HepG2 (cell line): Measurements from ENCODE around the gene SAC3D1. TPM values are rescaled to one million over a fixed set of nuclear protein-coding genes. Genes with fewer than 3 reads are reported as not detected.
A peak's percentile ranks its signal among the peaks of the same experiment; 100 is the strongest.

Experiments
- ATF3 ChIP-seq: sonication (generic); formaldehyde crosslinking; IDR thresholded peaks from 2 replicates; pipeline ENCODE4 v1.4.0; 2020; ENCODE audit warnings: missing genetic modification reagents
- ATF7 ChIP-seq, 2 experiments: fragments of 450-650 bp in 1 of 2; sonication (generic) in 1 of 2; formaldehyde crosslinking in 1 of 2; IDR thresholded peaks; 2 replicates each; pipeline versions ENCODE4 v1.4.0 to v1.6.1; 2016 to 2020; ENCODE audit warnings: antibody characterized with exemption in 1 of 2, mild to moderate bottlenecking in 1 of 2, missing genetic modification reagents in 1 of 2
- CREB1 ChIP-seq, 2 experiments: fragments of 450-650 bp in 1 of 2; IDR thresholded peaks; 2 replicates each; pipeline ENCODE4 v1.6.1; 2016 to 2017; ENCODE audit warnings: control low read depth in 1 of 2, mild to moderate bottlenecking in 1 of 2, missing compliant biosample characterization in 1 of 2, missing genetic modification characterization in 1 of 2
- FOXA1 ChIP-seq, 2 experiments: fragments of 450-650 bp in 1 of 2; sonication (generic) in 1 of 2; formaldehyde crosslinking in 1 of 2; IDR thresholded peaks; 2 replicates each; pipeline versions ENCODE4 v1.4.0 to v1.6.1; 2016 to 2020; ENCODE audit warnings: missing genetic modification reagents in 1 of 2
- GATAD2A ChIP-seq: IDR thresholded peaks from 2 replicates; pipeline ENCODE4 v1.6.1; 2016
- HBP1 ChIP-seq: IDR thresholded peaks from 2 replicates; pipeline ENCODE4 v1.6.1; 2016; ENCODE audit warnings: low read depth, control low read depth
- HINFP ChIP-seq: sonication (generic); formaldehyde crosslinking; IDR thresholded peaks from 2 replicates; pipeline ENCODE4 v1.4.0; 2020; ENCODE audit warnings: low read depth, mild to moderate bottlenecking, missing genetic modification reagents
- HIVEP1 ChIP-seq: sonication (generic); formaldehyde crosslinking; IDR thresholded peaks from 2 replicates; pipeline ENCODE4 v1.4.0; 2020; ENCODE audit warnings: mild to moderate bottlenecking, missing genetic modification reagents
- IKZF1 ChIP-seq: fragments of 450-650 bp; IDR thresholded peaks from 2 replicates; pipeline ENCODE4 v1.7.1; 2016
- MED1 ChIP-seq: sonication (generic); formaldehyde crosslinking; IDR thresholded peaks from 2 replicates; pipeline ENCODE4 v1.4.0; 2020; ENCODE audit warnings: missing genetic modification reagents
- MTERF4 ChIP-seq: sonication (generic); formaldehyde crosslinking; IDR thresholded peaks from 2 replicates; pipeline ENCODE4 v1.8.0; 2023; ENCODE audit warnings: mild to moderate bottlenecking, missing genetic modification reagents
- PPARG ChIP-seq: conservative IDR thresholded peaks from 2 replicates; pipeline ENCODE4 v1.6.1; 2016; ENCODE audit warnings: missing biosample characterization, missing genetic modification reagents
- SOX6 ChIP-seq, 2 experiments: fragments of 450-650 bp in 1 of 2; sonication (generic) in 1 of 2; formaldehyde crosslinking in 1 of 2; IDR thresholded peaks; 2 replicates each; pipeline versions ENCODE4 v1.4.0 to v1.6.1; 2017 to 2020; ENCODE audit warnings: antibody characterized with exemption in 1 of 2, mild to moderate bottlenecking in 1 of 2, missing genetic modification reagents in 1 of 2
- SRSF1 ChIP-seq: fragments of 200-400 bp; formaldehyde crosslinking; optimal IDR thresholded peaks from 2 replicates; pipeline ENCODE3; 2017; ENCODE audit warnings: mild to moderate bottlenecking, low read depth, low read length, moderate library complexity
- ZBTB7A ChIP-seq: sonication (generic); formaldehyde crosslinking; IDR thresholded peaks from 2 replicates; pipeline ENCODE4 v1.8.0; 2022; ENCODE audit warnings: mild to moderate bottlenecking, missing genetic modification reagents
- ZMYM2 ChIP-seq: sonication (generic); formaldehyde crosslinking; IDR thresholded peaks from 2 replicates; pipeline ENCODE4 v1.8.0; 2022; ENCODE audit warnings: mild to moderate bottlenecking, missing genetic modification reagents
- ZNF331 ChIP-seq: sonication (generic); formaldehyde crosslinking; IDR thresholded peaks from 2 replicates; pipeline ENCODE4 v1.4.0; 2020; ENCODE audit warnings: missing genetic modification reagents
- ZNF350 ChIP-seq: sonication (generic); formaldehyde crosslinking; IDR thresholded peaks from 2 replicates; pipeline ENCODE4 v1.4.0; 2020; ENCODE audit warnings: mild to moderate bottlenecking, low read depth, missing genetic modification reagents, borderline replicate concordance
- ZNF432 ChIP-seq: sonication (generic); formaldehyde crosslinking; IDR thresholded peaks from 2 replicates; pipeline ENCODE4 v1.5.0; 2020; ENCODE audit warnings: missing genetic modification reagents, mild to moderate bottlenecking, borderline replicate concordance
- ZNF614 ChIP-seq: IDR thresholded peaks from 2 replicates; pipeline ENCODE4 v1.6.1; 2018; ENCODE audit warnings: missing biosample characterization, missing genetic modification reagents, inconsistent platforms, borderline replicate concordance
- ZNF629 ChIP-seq: sonication (generic); formaldehyde crosslinking; conservative IDR thresholded peaks from 2 replicates; pipeline ENCODE4 v1.5.0; 2020; ENCODE audit warnings: missing genetic modification reagents
- ZNF709 ChIP-seq: sonication (generic); formaldehyde crosslinking; IDR thresholded peaks from 2 replicates; pipeline ENCODE4 v1.5.0; 2020; ENCODE audit warnings: mild to moderate bottlenecking, missing genetic modification reagents
- ZNF75D ChIP-seq: sonication (generic); formaldehyde crosslinking; IDR thresholded peaks from 2 replicates; pipeline ENCODE4 v1.8.1; 2023; ENCODE audit warnings: missing genetic modification reagents, mild to moderate bottlenecking, borderline replicate concordance
- ZNF768 ChIP-seq: sonication (generic); formaldehyde crosslinking; IDR thresholded peaks from 2 replicates; pipeline ENCODE4 v1.4.0; 2020; ENCODE audit warnings: missing genetic modification reagents
- ZNF792 ChIP-seq: IDR thresholded peaks from 2 replicates; pipeline ENCODE4 v1.6.1; 2016
- ZSCAN25 ChIP-seq: sonication (generic); formaldehyde crosslinking; IDR thresholded peaks from 2 replicates; pipeline ENCODE4 v1.8.0; 2022; ENCODE audit warnings: mild to moderate bottlenecking, missing genetic modification reagents
- polyA plus RNA-seq, 8 experiments: library from polyadenylated mRNA; depleted of rRNA in 3 of 8; stranded (reverse) in 7 of 8; unstranded in 1 of 8; fragments of >200 nt; fragmentation: Illumina TruSeq in 4 of 8; extraction: Trizol in 4 of 8; gene quantifications; 2 replicates each; pipeline versions ENCODE4 v1.2.1 to v1.2.3, GENCODE V29; 2011 to 2016; ENCODE audit warnings: low read depth in 4 of 8, missing spikeins in 1 of 8, mixed read lengths in 1 of 8; ENCODE audit not compliant: insufficient read depth in 1 of 8
- total RNA-seq, 5 experiments: library from RNA; depleted of rRNA; stranded (reverse); fragments of >200 nt; fragmentation: Illumina TruSeq; extraction: Trizol; gene quantifications; 2 replicates each; pipeline ENCODE4 v1.2.3, GENCODE V29; 2016; ENCODE audit warnings: low read depth in 1 of 5

SAC3D1 gene
- total and polyA plus RNA-seq, 2 of the 13 experiments (the other 11 are each of a cell fraction or from before 2014, with no cell fraction given): 7.4 to 36.3 TPM

GRCh38 chr11:65013130-65013887, 27.7 kb upstream of the SAC3D1 start (continued):
- TF ChIP-seq ZNF614 (CRISPR knock-in tag) (peak; percentile 33; the same call in 1 of the 2 replicates), ZNF331 (CRISPR knock-in tag) (0 out of 2 replicates have a peak, but pooled peaks have one; percentile 6), ATF3 (CRISPR knock-in tag) (no peak), ZNF709 (CRISPR knock-in tag) (peak; percentile 82; the same call in 1 of the 2 replicates), ZSCAN25 (CRISPR knock-in tag) (peak; percentile 94), ZBTB7A (peak; percentile 34; the same call in 1 of the 2 replicates), FOXA1 (IDR thresholded peaks at IDR 0.05) (no peak), FOXA1 (CRISPR knock-in tag; IDR thresholded peaks at IDR 0.05) (no peak), ZNF768 (CRISPR knock-in tag) (0 out of 2 replicates have a peak, but pooled peaks have one; percentile 25), HBP1 (peak; percentile 72; the same call in 1 of the 2 replicates), ZNF629 (CRISPR knock-in tag) (peak; percentile 90), ATF7 (IDR thresholded peaks at IDR 0.05) (no peak), ATF7 (CRISPR knock-in tag; IDR thresholded peaks at IDR 0.05) (peak; percentile 14; the same call in 1 of the 2 replicates), IKZF1 (no peak), ZNF75D (CRISPR knock-in tag) (no peak), ZNF432 (no peak), MTERF4 (CRISPR knock-in tag) (0 out of 2 replicates have a peak, but pooled peaks have one; percentile 48), GATAD2A (CRISPR knock-in tag) (peak; percentile 40; the same call in 1 of the 2 replicates), HIVEP1 (CRISPR knock-in tag) (peak; percentile 46), MED1 (CRISPR knock-in tag) (0 out of 2 replicates have a peak, but pooled peaks have one; percentile 14), CREB1 (IDR thresholded peaks at IDR 0.05) (no peak), CREB1 (CRISPR knock-in tag; IDR thresholded peaks at IDR 0.05) (peak; percentile 75; the same call in 1 of the 2 replicates), HINFP (CRISPR knock-in tag) (0 out of 2 replicates have a peak, but pooled peaks have one; percentile 1), PPARG (CRISPR knock-in tag) (0 out of 2 replicates have a peak, but pooled peaks have one; percentile 2), ZNF792 (CRISPR knock-in tag) (0 out of 2 replicates have a peak, but pooled peaks have one; percentile 15), ZMYM2 (peak; percentile 48; the same call in 1 of the 2 replicates), ZNF350 (CRISPR knock-in tag) (peak; percentile 49; the same call in 1 of the 2 replicates), SRSF1 (peak; percentile 67), SOX6 (IDR thresholded peaks at IDR 0.05) (no peak), SOX6 (CRISPR knock-in tag; IDR thresholded peaks at IDR 0.05) (0 out of 2 replicates have a peak, but pooled peaks have one; percentile 23)
